ENCODE data around the gene SI.

- TF ChIP-seq CTCF (IDR thresholded peaks at IDR 0.05) (no peak), POLR2A (IDR thresholded peaks at IDR 0.05) (no peak)
Measured at GRCh38 chr3:165081183-165081582, 2.9 kb upstream of the SI start.
